Astrocyte of the cerebellum (primary cell): Measurements from ENCODE around the gene HDAC5.
"Not testable (repeated sequence)": the region's sequence is repeated elsewhere in the genome, so short reads cannot be mapped to it uniquely, and the experiment has no call there.

Experiments
- DNase-seq: peaks from one replicate; pipeline ENCODE4 v3.0.0-alpha.2; 2011; ENCODE audit warnings: low read depth
- H3K4me3 ChIP-seq: 2 replicates; pipeline ENCODE4 v1.5.1; 2011; ENCODE audit warnings: mild to moderate bottlenecking, low read depth, low read length, moderate library complexity
- CTCF ChIP-seq: IDR thresholded peaks from 2 replicates; pipeline ENCODE4 v1.5.1; 2012; ENCODE audit warnings: low read length, low read depth, moderate library complexity, mild to moderate bottlenecking; ENCODE audit errors: missing control alignments
- in situ Hi-C: cut with HindIII; loops from 2 replicates; pipeline ENCODE4 v1.10.0; 2017; ENCODE audit warnings: low sequenced_read_pairs

The HDAC5 gene

GRCh38 chr17:44159519-44160210, 36.2 kb upstream of the HDAC5 start:
- in situ Hi-C loops: no loop called here
- no peak for DNase-seq
- no peak overlapping the region for H3K4me3 ChIP-seq
- no peak for TF ChIP-seq CTCF

- in situ Hi-C loops: no loop called here
- H3K4me3 ChIP-seq: no peak overlapping the region
- TF ChIP-seq CTCF: no peak
- DNase-seq: no peak
Observed at GRCh38 chr17:44155488-44155887, 32.0 kb upstream of the HDAC5 start.

GRCh38 chr17:44152875-44153274, 29.4 kb upstream of the HDAC5 start:
- in situ Hi-C loops: no loop called here
- no peak for DNase-seq
- TF ChIP-seq CTCF: no peak
- H3K4me3 ChIP-seq: no peak overlapping the region

GRCh38 chr17:44149750-44150329, 26.4 kb upstream of the HDAC5 start:
- H3K4me3 ChIP-seq: no peak overlapping the region
- in situ Hi-C loops: no loop called here
- no peak for DNase-seq
- TF ChIP-seq CTCF: no peak

- in situ Hi-C loops, DNase-seq, H3K4me3 ChIP-seq: not testable (repeated sequence)
Observed at GRCh38 chr17:44149066-44149465, 25.6 kb upstream of the HDAC5 start.

- in situ Hi-C loops: no loop called here
- no peak for TF ChIP-seq CTCF
- DNase-seq: no peak
- no peak overlapping the region for H3K4me3 ChIP-seq
Observed at GRCh38 chr17:44147812-44148211, 24.4 kb upstream of the HDAC5 start.
